HG03457 (cell line): ENCODE measurements around the gene CD276.

ENCODE experiments used
- ATAC-seq: cut with Tn5 transposase; IDR thresholded peaks from one replicate; pipeline ENCODE4 v1.9.1; 2021; ENCODE audit warnings: moderate number of reproducible peaks; ENCODE audit not compliant: unreplicated experiment

CD276 gene

GRCh38 chr15:73746883-73747282, 62.7 kb downstream of the CD276 start:
- ATAC-seq: no peak

GRCh38 chr15:73747847-73748590, 63.8 kb downstream of the CD276 start:
- ATAC-seq: no peak

- no peak for ATAC-seq
Measured at GRCh38 chr15:73748730-73749129, 64.5 kb downstream of the CD276 start.

GRCh38 chr15:73749533-73749932, 65.3 kb downstream of the CD276 start:
- no peak for ATAC-seq

- no peak for ATAC-seq
Measured at GRCh38 chr15:73749971-73750370, 65.8 kb downstream of the CD276 start.

- ATAC-seq: no peak
Measured at GRCh38 chr15:73750438-73750837, 66.3 kb downstream of the CD276 start.

- no peak for ATAC-seq
Measured at GRCh38 chr15:73750951-73751350, 66.8 kb downstream of the CD276 start.

- no peak for ATAC-seq
Measured at GRCh38 chr15:73751511-73751898, 67.3 kb downstream of the CD276 start.

GRCh38 chr15:73751899-73752805, 68.0 kb downstream of the CD276 start:
- ATAC-seq: no peak

GRCh38 chr15:73752806-73753193, 68.6 kb downstream of the CD276 start:
- no peak for ATAC-seq

GRCh38 chr15:73753250-73754130, 69.3 kb downstream of the CD276 start, which contains the start of gene INSYN1:
Gene INSYN1, minus strand, starts transcription at chr15:73753351. Its CDS starts 2,221 bp downstream, at chr15:73751130.
- ATAC-seq: no peak

GRCh38 chr15:73754461-73754860, 70.3 kb downstream of the CD276 start:
- ATAC-seq: no peak

GRCh38 chr15:73755481-73755880, 71.3 kb downstream of the CD276 start:
- no peak for ATAC-seq

- no peak for ATAC-seq
Measured at GRCh38 chr15:73755946-73756345, 71.8 kb downstream of the CD276 start.

GRCh38 chr15:73756390-73756789, 72.2 kb downstream of the CD276 start:
- ATAC-seq: no peak

GRCh38 chr15:73756947-73757513, 72.8 kb downstream of the CD276 start:
- no peak for ATAC-seq

- no peak for ATAC-seq
Measured at GRCh38 chr15:73757571-73757970, 73.4 kb downstream of the CD276 start.

- no peak for ATAC-seq
Measured at GRCh38 chr15:73758461-73758860, 74.3 kb downstream of the CD276 start.

- ATAC-seq: no peak
Measured at GRCh38 chr15:73760330-73761329, 76.4 kb downstream of the CD276 start.
